Measurements from ENCODE around the gene MORN1. TPM values are rescaled to one million over a fixed set of nuclear protein-coding genes. Genes with fewer than 3 reads are reported as not detected.

The MORN1 gene
- total and polyA plus RNA-seq, 8 donors, result 4.7 to 9.3 (median 5.3) TPM

DNA sequence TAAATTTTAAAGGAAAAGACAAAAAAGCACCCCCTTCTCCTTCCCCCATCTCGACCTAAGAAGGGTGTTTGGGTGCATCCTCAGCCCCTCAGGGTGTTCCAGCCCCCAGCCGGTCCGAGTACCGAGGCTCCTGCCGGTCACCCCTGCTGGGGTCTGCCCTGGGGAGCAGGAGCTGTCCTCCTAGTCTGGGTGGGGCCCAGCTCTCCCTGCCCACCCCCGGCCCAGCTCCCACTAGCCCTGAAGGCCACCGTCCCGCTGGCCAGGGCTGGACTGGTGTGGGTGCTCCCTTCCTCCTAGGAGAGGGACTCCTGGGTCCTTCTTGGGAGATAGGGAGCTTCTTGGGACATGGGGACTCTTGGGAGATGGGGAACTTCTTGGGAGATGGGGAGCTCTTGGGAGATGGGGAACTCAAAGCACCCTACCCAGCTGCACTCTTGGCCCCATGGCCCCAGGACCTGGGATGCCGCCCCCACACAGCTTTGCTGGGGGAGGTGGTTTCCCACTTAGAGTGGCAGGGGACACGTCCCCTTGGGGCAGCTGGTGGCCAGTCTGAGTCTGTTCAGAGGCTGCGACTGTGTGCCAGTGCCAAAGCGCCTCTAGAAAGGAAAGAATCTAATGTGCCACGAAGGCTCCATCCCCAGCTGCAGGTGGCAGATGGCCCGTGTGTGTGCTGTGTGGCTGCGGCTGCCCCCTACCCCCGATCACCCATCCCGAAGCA, 44.5 kb downstream of the MORN1 start:
- H3K27ac ChIP-seq, result no peak overlapping the region
- FAIRE-seq, result no peak
- ATAC-seq, result no peak
- TF ChIP-seq, protein P1, sequence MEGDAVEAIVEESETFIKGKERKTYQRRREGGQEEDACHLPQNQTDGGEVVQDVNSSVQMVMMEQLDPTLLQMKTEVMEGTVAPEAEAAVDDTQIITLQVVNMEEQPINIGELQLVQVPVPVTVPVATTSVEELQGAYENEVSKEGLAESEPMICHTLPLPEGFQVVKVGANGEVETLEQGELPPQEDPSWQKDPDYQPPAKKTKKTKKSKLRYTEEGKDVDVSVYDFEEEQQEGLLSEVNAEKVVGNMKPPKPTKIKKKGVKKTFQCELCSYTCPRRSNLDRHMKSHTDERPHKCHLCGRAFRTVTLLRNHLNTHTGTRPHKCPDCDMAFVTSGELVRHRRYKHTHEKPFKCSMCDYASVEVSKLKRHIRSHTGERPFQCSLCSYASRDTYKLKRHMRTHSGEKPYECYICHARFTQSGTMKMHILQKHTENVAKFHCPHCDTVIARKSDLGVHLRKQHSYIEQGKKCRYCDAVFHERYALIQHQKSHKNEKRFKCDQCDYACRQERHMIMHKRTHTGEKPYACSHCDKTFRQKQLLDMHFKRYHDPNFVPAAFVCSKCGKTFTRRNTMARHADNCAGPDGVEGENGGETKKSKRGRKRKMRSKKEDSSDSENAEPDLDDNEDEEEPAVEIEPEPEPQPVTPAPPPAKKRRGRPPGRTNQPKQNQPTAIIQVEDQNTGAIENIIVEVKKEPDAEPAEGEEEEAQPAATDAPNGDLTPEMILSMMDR (IDR thresholded peaks at IDR 0.05), result no peak
- intact Hi-C loops (cut with DNase I), result no loop called here
- H3K4me3 ChIP-seq, result no peak overlapping the region
- H3K4me1 ChIP-seq, result no peaks in the 10 kb centered on the region
- WGBS, 2 donors, result 76 to 82% methylated on average over 17 of the region's 17 CpGs
- no peaks in the 10 kb centered on the region for H3K36me3 ChIP-seq
- H3K9me3 ChIP-seq, result no peaks in the 10 kb centered on the region
- peak in 3 of 6 donors; percentile 16 to 50 (median 40) for DNase-seq
- no peaks in the 10 kb centered on the region for H3K27me3 ChIP-seq

DNA sequence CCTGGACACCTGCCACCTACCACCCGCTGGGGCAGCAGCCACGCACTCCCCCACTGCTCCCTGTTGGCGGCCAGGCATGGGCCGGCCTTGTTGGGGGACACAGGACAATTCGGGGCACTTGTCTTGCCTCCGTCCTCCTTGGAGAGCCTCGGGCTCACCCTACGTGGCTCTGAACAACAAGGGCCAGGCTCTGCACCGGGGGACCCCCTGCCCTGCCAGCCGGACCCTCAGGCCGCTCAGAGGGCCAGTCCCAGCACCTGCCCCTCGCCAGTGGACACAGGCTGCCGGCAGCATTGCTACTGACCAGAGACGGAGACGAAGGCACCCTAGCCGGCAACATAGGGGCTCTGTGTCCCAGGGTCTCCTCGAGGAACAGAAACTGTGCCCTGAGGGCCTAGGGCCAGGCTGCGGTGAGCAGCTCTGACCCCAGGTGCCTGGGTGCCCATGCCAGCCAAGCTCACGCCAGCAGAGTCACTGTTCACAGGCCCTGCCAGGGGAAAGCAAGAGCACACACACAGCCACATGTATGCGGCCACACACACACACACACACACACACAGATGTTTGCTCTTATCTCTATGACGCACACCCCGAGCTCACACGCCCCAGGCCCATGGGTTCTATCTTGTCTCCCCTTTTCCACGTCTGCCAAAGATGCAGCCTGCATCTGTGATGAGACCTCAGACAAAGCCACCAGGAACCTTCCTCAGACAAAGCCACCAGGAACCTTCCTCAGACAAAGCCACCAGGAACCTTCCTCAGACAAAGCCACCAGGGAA, 45.9 kb downstream of the MORN1 start:
- intact Hi-C loops (cut with DNase I), result no loop called here
- 71 to 78% methylated on average over 23 to 24 of the region's 24 CpGs for WGBS, 2 donors

DNA sequence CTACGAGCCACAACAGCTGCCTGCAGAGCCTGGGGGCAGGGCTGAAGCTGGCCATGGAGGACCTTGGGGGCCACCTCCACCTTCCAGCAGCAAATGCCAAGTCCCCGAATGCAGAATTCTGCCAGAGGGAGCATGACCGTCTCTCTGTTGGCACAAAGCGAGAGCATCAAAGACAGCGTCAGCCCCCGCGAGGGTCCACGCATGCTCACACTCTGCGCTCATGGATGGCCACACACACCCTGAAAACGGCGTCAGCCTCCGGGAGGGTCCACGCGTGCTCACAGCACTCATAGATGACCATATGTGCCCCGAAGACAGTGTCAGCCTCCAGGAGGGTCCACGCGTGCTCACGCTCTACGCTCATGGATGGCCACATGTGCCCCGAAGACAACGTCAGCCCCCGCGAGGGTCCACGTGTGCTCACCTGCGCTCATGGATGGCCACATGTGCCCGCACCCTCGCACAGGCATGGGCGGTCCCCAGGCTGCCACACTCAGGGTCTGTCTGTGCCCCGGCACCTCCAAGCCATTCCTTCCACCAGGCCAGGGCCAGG, 46.5 kb downstream of the MORN1 start:
- no peaks in the 10 kb centered on the region for H3K27me3 ChIP-seq
- intact Hi-C loops (cut with DNase I), result no loop called here
- H3K9me3 ChIP-seq, result no peaks in the 10 kb centered on the region
- 83 to 89% methylated on average over 29 of the region's 29 CpGs for WGBS, 2 donors
- no peaks in the 10 kb centered on the region for H3K36me3 ChIP-seq
- DNase-seq (peak in 3 of 6 donors; percentile 24 to 47 (median 35)), FAIRE-seq (no peak), ATAC-seq (no peak)
- H3K27ac ChIP-seq, result no peak overlapping the region
- H3K4me3 ChIP-seq, result no peak overlapping the region
- TF ChIP-seq, protein P1 (IDR thresholded peaks at IDR 0.05), result no peak
- no peaks in the 10 kb centered on the region for H3K4me1 ChIP-seq

More for the DNA sequence above, 45.9 kb downstream of the MORN1 start:
- no peaks in the 10 kb centered on the region for H3K4me1 ChIP-seq
- FAIRE-seq (no peak), DNase-seq (peak in 3 of 6 donors; percentile 9 to 57 (median 49)), ATAC-seq (no peak)
- TF ChIP-seq, protein P1 (IDR thresholded peaks at IDR 0.05), result no peak
- H3K27me3 ChIP-seq, result no peaks in the 10 kb centered on the region
- H3K27ac ChIP-seq, result no peak overlapping the region
- H3K36me3 ChIP-seq, result no peaks in the 10 kb centered on the region
- H3K4me3 ChIP-seq, result no peak overlapping the region
- H3K9me3 ChIP-seq, result no peaks in the 10 kb centered on the region

DNA sequence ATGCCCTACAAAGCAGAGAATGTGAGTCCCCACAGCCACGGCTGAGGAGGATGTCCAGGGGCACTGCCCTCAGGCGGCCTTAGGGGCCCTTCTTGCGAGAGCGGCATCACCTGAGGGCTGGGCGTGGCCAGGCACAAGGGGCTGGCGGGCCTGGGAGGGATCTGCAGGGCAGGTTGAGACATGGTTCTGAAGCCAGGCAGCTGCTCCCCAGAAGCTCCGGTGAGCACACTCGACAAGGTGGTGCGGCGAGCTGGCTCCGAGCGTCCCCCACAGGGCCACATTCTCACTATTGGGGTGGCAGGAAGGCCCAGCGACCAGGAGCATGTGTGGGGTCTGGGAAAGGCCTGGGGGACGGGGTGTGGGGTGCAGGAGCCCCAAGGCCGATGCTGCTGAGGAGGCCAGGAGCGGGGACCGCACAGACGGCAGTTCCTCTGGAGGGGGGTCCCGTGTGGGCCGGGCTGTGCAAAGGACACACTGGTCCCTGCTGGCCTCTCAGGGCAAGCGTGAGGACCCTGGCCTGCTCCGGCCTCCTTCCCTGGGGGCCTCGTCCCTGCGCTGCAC, 47.2 kb downstream of the MORN1 start:
- peak in 2 of 6 donors; percentile 16 to 59 for DNase-seq
- H3K27ac ChIP-seq, result no peak overlapping the region
- FAIRE-seq, result no peak
- no peaks in the 10 kb centered on the region for H3K27me3 ChIP-seq
- intact Hi-C loops (cut with DNase I), result no loop called here
- no peak for ATAC-seq
- no peaks in the 10 kb centered on the region for H3K4me1 ChIP-seq
- no peaks in the 10 kb centered on the region for H3K9me3 ChIP-seq
- no peaks in the 10 kb centered on the region for H3K36me3 ChIP-seq
- H3K4me3 ChIP-seq, result no peak overlapping the region
- 84 to 87% methylated on average over 24 of the region's 24 CpGs for WGBS, 2 donors
- TF ChIP-seq, protein P1 (IDR thresholded peaks at IDR 0.05), result no peak

Measured in pancreas (tissue), 10 donors.